PC-9 (cell line): ENCODE results near the gene OSMR.

Experiments used
- CTCF ChIP-seq: fragments of 200-600 bp; sonication (generic); conservative IDR thresholded peaks from 2 replicates; pipeline ENCODE4 v1.6.1; 2017; ENCODE audit warnings: mixed run types, antibody characterized with exemption, mild to moderate bottlenecking, moderate library complexity
- EZH2 ChIP-seq: fragments of 200-600 bp; sonication (generic); IDR thresholded peaks from 2 replicates; pipeline ENCODE4 v1.8.0; 2017; ENCODE audit warnings: antibody characterized with exemption, low read depth

GRCh38 chr5:38883842-38884241 lies 38.0 kb downstream of the OSMR start:
- TF ChIP-seq CTCF, result no peak
- no peak for TF ChIP-seq EZH2
